IMR-90 (cell line): Measurements from ENCODE around the gene CALHM6. TPM values are rescaled to one million over a fixed set of nuclear protein-coding genes. Genes with fewer than 3 reads are reported as not detected.

ENCODE experiments used
- ATAC-seq: fragments of 200-7000 bp; cut with Tn5 transposase; 2 replicates; pipeline ENCODE4 v1.9.1; 2020; ENCODE audit warnings: low read depth, mild to moderate bottlenecking, moderate library complexity
- BruUV-seq: library from RNA; stranded (reverse); fragments of 400-500 nt; replicated peaks from 2 replicates; lab custom pipeline; 2021; lab: Mats Ljungman, UMichigan
- CTCF ChIA-PET: fragments of 300-600 bp; formaldehyde crosslinking; extraction: SDS; loops from one replicate; lab custom pipeline; 2021; ENCODE audit warnings: antibody characterized with exemption; lab: Yijun Ruan, JAX
- POLR2A ChIA-PET: fragments of 300-600 bp; sonication (Branson Sonifier 250); formaldehyde crosslinking; loops from one replicate; lab custom pipeline; 2022; ENCODE audit warnings: antibody characterized with exemption; ENCODE audit not compliant: unreplicated experiment; lab: Charles Lee
- DNase-seq: peaks from one replicate; pipeline ENCODE4 v3.0.0; 2013
- H2AFZ ChIP-seq: replicated peaks from 2 replicates; pipeline ENCODE3; 2013; ENCODE audit warnings: low read length, mild to moderate bottlenecking; ENCODE audit not compliant: poor library complexity
- H2AK5ac ChIP-seq: 2 replicates; pipeline ENCODE4 v1.6.1; 2013; ENCODE audit warnings: low read depth, low read length, inconsistent platforms
- H2AK9ac ChIP-seq: replicated peaks from 2 replicates; pipeline ENCODE3; 2013; ENCODE audit warnings: mild to moderate bottlenecking, low read depth, low read length, moderate library complexity; ENCODE audit not compliant: poor library complexity
- H2BK120ac ChIP-seq: 2 replicates; pipeline ENCODE4 v1.6.1; 2013; ENCODE audit warnings: low read depth, low read length, inconsistent platforms
- H2BK15ac ChIP-seq: 3 replicates; pipeline ENCODE4 v1.6.1; 2013; ENCODE audit warnings: low read depth, low read length, inconsistent platforms
- H2BK20ac ChIP-seq: 2 replicates; pipeline ENCODE4 v1.6.1; 2013; ENCODE audit warnings: low read depth, mild to moderate bottlenecking, inconsistent platforms, low read length, moderate library complexity
- H2BK5ac ChIP-seq: 2 replicates; pipeline ENCODE4 v1.6.1; 2013; ENCODE audit warnings: mild to moderate bottlenecking, low read depth, low read length, inconsistent platforms; ENCODE audit not compliant: poor library complexity, severe bottlenecking
- H3K14ac ChIP-seq: replicated peaks from 2 replicates; pipeline ENCODE4 v1.6.1; 2013; ENCODE audit warnings: low read depth, low read length, inconsistent platforms
- H3K18ac ChIP-seq: 2 replicates; pipeline ENCODE4 v1.6.1; 2013; ENCODE audit warnings: low read depth, low read length, control low read depth
- H3K23ac ChIP-seq: 2 replicates; pipeline ENCODE4 v1.6.1; 2013; ENCODE audit warnings: low read depth, low read length, inconsistent platforms
- H3K27ac ChIP-seq: 2 replicates; pipeline ENCODE4 v1.5.1; 2013; ENCODE audit warnings: mild to moderate bottlenecking, control low read depth, low read length; ENCODE audit not compliant: insufficient read depth
- H3K27me3 ChIP-seq: 2 replicates; pipeline ENCODE4 v1.6.1; 2013; ENCODE audit warnings: low read length; ENCODE audit not compliant: control insufficient read depth, insufficient read depth
- H3K36me3 ChIP-seq: 2 replicates; pipeline ENCODE4 v1.6.1; 2013; ENCODE audit warnings: low read length, mixed read lengths; ENCODE audit not compliant: control insufficient read depth, insufficient read depth
- H3K4ac ChIP-seq: 2 replicates; pipeline ENCODE4 v1.6.1; 2013; ENCODE audit warnings: low read depth, low read length, inconsistent platforms
- H3K4me1 ChIP-seq: 2 replicates; pipeline ENCODE4 v1.6.1; 2013; ENCODE audit warnings: low read length, mixed read lengths; ENCODE audit not compliant: control insufficient read depth, insufficient read depth
- H3K4me2 ChIP-seq: 2 replicates; pipeline ENCODE4 v1.6.1; 2013; ENCODE audit warnings: low read depth, mild to moderate bottlenecking, control low read depth, low read length, moderate library complexity
- H3K4me3 ChIP-seq: 2 replicates; pipeline ENCODE4 v1.5.1; 2013; ENCODE audit warnings: low read depth, mild to moderate bottlenecking, control low read depth, low read length, moderate library complexity; ENCODE audit not compliant: insufficient read depth
- H3K56ac ChIP-seq: 2 replicates; pipeline ENCODE4 v1.6.1; 2013; ENCODE audit warnings: low read length, inconsistent platforms; ENCODE audit not compliant: insufficient read depth; ENCODE audit errors: extremely low read depth
- H3K79me1 ChIP-seq, 2 experiments: 2 replicates each; pipeline ENCODE4 v1.6.1; 2013; ENCODE audit warnings: low read length in 2 of 2, inconsistent platforms in 1 of 2, low read depth in 1 of 2
- H3K9ac ChIP-seq: 2 replicates; pipeline ENCODE4 v1.6.1; 2013; ENCODE audit warnings: low read depth, low read length, control low read depth
- H3K9me1 ChIP-seq: 2 replicates; pipeline ENCODE4 v1.6.1; 2013; ENCODE audit warnings: low read length, inconsistent platforms; ENCODE audit not compliant: insufficient read depth
- H3K9me3 ChIP-seq: 2 replicates; pipeline ENCODE4 v1.6.1; 2013; ENCODE audit warnings: low read length; ENCODE audit not compliant: control insufficient read depth, insufficient read depth
- H4K20me1 ChIP-seq: 2 replicates; pipeline ENCODE4 v1.6.1; 2013; ENCODE audit warnings: low read length, inconsistent platforms; ENCODE audit not compliant: insufficient read depth
- H4K5ac ChIP-seq: 2 replicates; pipeline ENCODE4 v1.6.1; 2013; ENCODE audit warnings: mild to moderate bottlenecking, low read depth, low read length, control low read depth
- H4K8ac ChIP-seq, 2 experiments: 2 replicates each; pipeline ENCODE4 v1.6.1; 2013; ENCODE audit warnings: low read depth in 2 of 2, low read length in 2 of 2, control low read depth in 1 of 2, inconsistent platforms in 1 of 2
- H4K91ac ChIP-seq: 2 replicates; pipeline ENCODE4 v1.6.1; 2013; ENCODE audit warnings: low read depth, low read length, inconsistent platforms; ENCODE audit not compliant: insufficient read depth
- CHD1 ChIP-seq: IDR thresholded peaks from 2 replicates; pipeline ENCODE4 v1.6.1; 2012; ENCODE audit warnings: low read depth, low read length, improper control_type of control experiment
- MAZ ChIP-seq: IDR thresholded peaks from 2 replicates; pipeline ENCODE4 v1.6.1; 2012; ENCODE audit warnings: low read depth, mild to moderate bottlenecking, low read length, improper control_type of control experiment, moderate library complexity, borderline replicate concordance
- NFE2L2 ChIP-seq: fragments of 150-350 bp; IDR thresholded peaks from 2 replicates; pipeline ENCODE4 v1.6.1; 2016; ENCODE audit warnings: low read depth, mild to moderate bottlenecking, low read length
- RFX5 ChIP-seq: IDR thresholded peaks from 2 replicates; pipeline ENCODE4 v1.8.0; 2012; ENCODE audit warnings: low read depth, mild to moderate bottlenecking, low read length, moderate library complexity
- SMC3 ChIP-seq: fragments of 150-350 bp; IDR thresholded peaks from 2 replicates; pipeline ENCODE4 v1.6.1; 2016; ENCODE audit warnings: low read depth, mild to moderate bottlenecking, antibody characterized with exemption, low read length, moderate library complexity
- USF2 ChIP-seq: fragments of 150-350 bp; IDR thresholded peaks from 2 replicates; pipeline ENCODE4 v1.6.1; 2017; ENCODE audit warnings: mild to moderate bottlenecking, antibody characterized with exemption, low read length, low read depth
- WGBS, 2 experiments: methylation state at CpG; one replicate each; pipeline versions ENCODE4 v1.1.5 to v1.1.7; 2013; ENCODE audit warnings: missing lambda C conversion rate in 2 of 2; ENCODE audit not compliant: insufficient read length in 1 of 2; ENCODE audit errors: extremely low coverage in 2 of 2; 5-methylcytosine and 5-hydroxymethylcytosine counted together
- dilution Hi-C: fragments of 300-500 bp; cut with HindIII; formaldehyde crosslinking; loops from one replicate; pipeline ENCODE4 v1.14.3; 2018; ENCODE audit warnings: low sequenced_read_pairs; ENCODE audit not compliant: unreplicated experiment
- in situ Hi-C: fragments of 300-500 bp; cut with MboI; formaldehyde crosslinking; loops from 3 replicates; pipeline ENCODE4 v1.14.3; 2019; ENCODE audit warnings: low sequenced_read_pairs, inconsistent platforms, mixed read lengths
- intact Hi-C: fragments of 100-400 bp; cut with micrococcal nuclease; formaldehyde crosslinking; loops from 2 replicates; pipeline ENCODE4 v1.10.0; 2022
- polyA plus RNA-seq, 3 experiments: library from polyadenylated mRNA; depleted of rRNA; stranded (reverse); fragments of >200 nt; gene quantifications; 2 replicates each; pipeline ENCODE4 v1.2.3, GENCODE V29; 2012; ENCODE audit warnings: low replicate concordance in 1 of 3
- total RNA-seq: library from RNA; depleted of rRNA; stranded (reverse); fragments of >200 nt; gene quantifications from 2 replicates; pipeline ENCODE4 v1.2.3, GENCODE V29; 2012

CALHM6 gene
- total and polyA plus RNA-seq, 2 of the 4 experiments (the other 2 are of a cell fraction): 0.72 to 1.5 TPM

GRCh38 chr6:116461932-116462885 is 1.0 kb downstream of the CALHM6 start:
- TF ChIP-seq SMC3: no peak
- TF ChIP-seq USF2: no peak
- TF ChIP-seq CHD1: no peak
- no peak for TF ChIP-seq MAZ
- no peak for TF ChIP-seq NFE2L2
- no peak for TF ChIP-seq RFX5
- peak overlapping the region; percentile 2; the same call in 1 of the 2 replicates for H3K18ac ChIP-seq
- in situ Hi-C loops (no loop called here), dilution Hi-C loops (no loop called here), intact Hi-C loops (no loop called here)
- no peak overlapping the region for H4K91ac ChIP-seq
- ATAC-seq (peak; percentile 83), DNase-seq (peak; percentile 47)
- no peak overlapping the region for H4K5ac ChIP-seq
- H3K14ac ChIP-seq: peak overlapping the region; percentile 44; the same call in 1 of the 2 replicates
- H3K4ac ChIP-seq: peak overlapping the region; percentile 5; the same call in 1 of the 2 replicates
- H3K36me3 ChIP-seq: no peaks in the 10 kb centered on the region
- peak overlapping the region; percentile 54 to 63; a peak in 2 of 4 replicates for H4K8ac ChIP-seq
- H3K23ac ChIP-seq: 0 out of 2 replicates have a peak overlapping the region, but pooled peaks have one; percentile 42
- H3K4me1 ChIP-seq: no peaks in the 10 kb centered on the region; the same call in 1 of the 2 replicates
- no peak overlapping the region for H2BK15ac ChIP-seq
- ChIA-PET POLR2A (no interaction called here), CTCF (no interaction called here)
- peak overlapping the region; percentile 38 for H3K4me3 ChIP-seq
- no peak overlapping the region for H3K56ac ChIP-seq
- no peaks in the 10 kb centered on the region for H3K9me1 ChIP-seq
- 9% methylated on average over 28 of the region's 84 CpGs; no CpG with 5 or more reads in 1 of the 2 experiments for WGBS, 2 experiments
- 0 out of 2 replicates have a peak, but pooled peaks cover 1% of the 10 kb centered on the region for H3K9me3 ChIP-seq
- no peak overlapping the region for H2AK5ac ChIP-seq
- H3K4me2 ChIP-seq: peak overlapping the region; percentile 60
- no peak overlapping the region for H3K27ac ChIP-seq
- peak overlapping the region; percentile 43; the same call in 1 of the 2 replicates for H2BK120ac ChIP-seq
- peaks cover 9% of the 10 kb centered on the region for H3K27me3 ChIP-seq
- no peaks in the 10 kb centered on the region for H4K20me1 ChIP-seq
- H2AFZ ChIP-seq: peak overlapping the region; percentile 86
- no peak overlapping the region for H2BK20ac ChIP-seq
- H3K9ac ChIP-seq: no peak overlapping the region
- no TSS peak for BruUV-seq
- no peak overlapping the region for H2BK5ac ChIP-seq
- no peaks in the 10 kb centered on the region for H3K79me1 ChIP-seq
- H2AK9ac ChIP-seq: peak overlapping the region; percentile 25
